Astrocyte (in vitro differentiated cells and primary cell): Measurements from ENCODE around the gene LAMC1.

ENCODE experiments used
- CTCF ChIP-seq: IDR thresholded peaks from 2 replicates; pipeline ENCODE4 v1.5.1; 2011; ENCODE audit warnings: low read depth, mild to moderate bottlenecking, inconsistent platforms, low read length, moderate library complexity; ENCODE audit not compliant: insufficient read depth
- EZH2 ChIP-seq: IDR thresholded peaks from 2 replicates; pipeline ENCODE4 v1.6.1; 2012; ENCODE audit warnings: mild to moderate bottlenecking, low read length, inconsistent platforms; ENCODE audit not compliant: insufficient read depth

GRCh38 chr1:183125279-183125999, 102.2 kb downstream of the LAMC1 start:
- TF ChIP-seq CTCF, result no peak
- no peak for TF ChIP-seq EZH2
